Stimulated activated CD8-positive, alpha-beta memory T cell treated with anti-CD3 and anti-CD28 coated beads, Interleukin-12 subunit alpha, Interleukin-12 subunit beta, amount 100 ng/mL, for 24 hours (primary cell): ENCODE measurements around the gene BCL7B.
"Not testable (repeated sequence)": the region's sequence is repeated elsewhere in the genome, so short reads cannot be mapped to it uniquely, and the experiment has no call there.

Experiments used
- DNase-seq: peaks from one replicate; pipeline ENCODE4 v3.0.0-alpha.2; 2020; ENCODE audit errors: extremely low read depth

The BCL7B gene

DNA sequence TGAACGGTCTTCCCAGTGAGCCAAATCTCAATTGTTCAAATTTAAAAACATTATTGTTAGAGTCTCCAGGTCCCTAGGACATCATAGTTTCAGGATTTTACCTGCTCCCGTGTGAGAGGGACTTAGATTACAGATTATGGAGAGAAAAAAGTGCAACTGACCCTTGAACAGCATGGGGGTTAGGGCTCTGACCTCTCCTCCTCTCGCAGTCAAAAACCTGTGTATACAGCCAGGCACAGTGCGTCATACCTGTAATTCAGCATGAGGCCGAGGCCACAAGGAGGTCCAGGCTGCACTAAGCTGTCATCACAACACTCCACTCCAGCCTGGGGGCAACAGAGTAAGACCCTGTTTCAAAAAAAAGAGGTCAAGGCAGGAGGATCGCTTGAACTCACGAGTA lies 60.9 kb downstream of the BCL7B start:
- no peak for DNase-seq

DNA sequence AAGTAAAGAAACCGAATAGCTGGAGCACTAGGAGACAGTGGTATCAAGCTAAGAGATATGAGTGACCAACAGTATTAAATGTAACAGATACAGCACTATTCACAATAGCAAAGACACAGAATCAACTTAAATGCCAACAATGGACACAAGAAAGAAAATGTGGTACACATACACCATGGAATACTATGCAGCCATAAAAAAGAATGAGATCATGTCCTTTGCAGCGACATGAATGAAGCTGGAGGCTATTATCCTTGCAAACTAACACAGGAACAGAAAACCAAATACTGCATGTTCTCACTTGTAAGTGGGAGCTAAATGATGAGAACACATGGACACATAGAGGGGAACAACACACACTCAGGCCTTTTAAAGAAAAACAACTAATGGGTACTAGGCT lies 62.0 kb downstream of the BCL7B start:
- DNase-seq: not testable (repeated sequence)

DNA sequence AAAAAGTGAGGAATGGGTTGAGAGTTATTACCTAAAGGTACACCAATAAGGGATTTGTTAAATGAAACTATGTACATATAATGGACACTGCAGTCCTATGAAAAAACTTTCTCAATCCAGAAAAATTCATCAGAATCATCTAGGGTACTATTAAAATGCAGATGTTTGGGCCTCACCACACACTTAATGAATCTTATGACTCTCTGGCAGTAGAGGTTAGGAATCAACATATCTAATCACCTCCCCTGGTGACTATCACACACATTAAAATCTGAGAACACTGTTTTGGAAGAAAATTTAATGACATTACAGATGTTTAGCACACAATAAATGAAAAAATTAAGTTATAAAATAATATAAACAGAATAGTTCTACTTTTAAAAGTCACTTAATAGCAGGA lies 67.5 kb downstream of the BCL7B start:
- DNase-seq: no peak

DNA sequence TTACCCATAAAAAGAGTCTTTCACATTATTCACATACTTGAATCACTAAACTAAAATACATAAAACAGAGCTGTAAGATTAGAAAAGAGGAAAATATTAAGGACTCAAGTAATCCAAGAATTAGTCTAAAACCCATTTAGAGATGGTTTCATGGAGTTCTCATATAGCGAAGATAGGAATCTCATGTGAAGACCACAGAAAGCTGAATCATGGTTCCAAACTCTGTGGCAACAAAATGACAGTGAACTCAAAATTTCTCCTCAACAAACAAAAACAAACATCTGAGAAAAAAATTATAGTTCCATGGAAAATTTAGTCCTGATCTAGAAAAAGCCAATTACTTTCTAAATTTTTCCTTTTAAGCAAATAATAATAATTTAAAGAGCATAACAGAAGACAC lies 70.0 kb downstream of the BCL7B start:
- no peak for DNase-seq
